Chondrocyte (in vitro differentiated cells): Measurements from ENCODE around the gene POLG. TPM values are rescaled to one million over a fixed set of nuclear protein-coding genes. Genes with fewer than 3 reads are reported as not detected.

Experiments used
- DNase-seq: peaks from one replicate; pipeline ENCODE4 v3.0.0; 2021; ENCODE audit warnings: mixed read lengths, low spot score
- H3K27ac Mint-ChIP-seq: one replicate; pipeline ENCODE4 v1.8.0; 2021; ENCODE audit warnings: mild to moderate bottlenecking, moderate library complexity, mixed read lengths; ENCODE audit not compliant: unreplicated experiment
- H3K27me3 Mint-ChIP-seq: 2 replicates; pipeline ENCODE4 v1.8.0; 2021; ENCODE audit warnings: low read depth, mixed read lengths
- H3K36me3 Mint-ChIP-seq: 2 replicates; pipeline ENCODE4 v1.8.0; 2021; ENCODE audit warnings: low read depth, mixed read lengths
- H3K4me1 Mint-ChIP-seq: 2 replicates; pipeline ENCODE4 v1.8.0; 2021; ENCODE audit warnings: low read depth, mild to moderate bottlenecking, mixed read lengths
- H3K4me3 Mint-ChIP-seq: one replicate; pipeline ENCODE4 v1.8.0; 2021; ENCODE audit warnings: mild to moderate bottlenecking, moderate library complexity, mixed read lengths; ENCODE audit not compliant: unreplicated experiment
- H3K9me3 Mint-ChIP-seq: 2 replicates; pipeline ENCODE4 v1.8.0; 2021; ENCODE audit warnings: low read depth, mixed read lengths
- total RNA-seq: library from RNA; stranded (reverse); gene quantifications from 3 replicates; pipeline ENCODE4 v1.2.1, GENCODE V29; 2021
- TF ChIP-seq, protein P1 (sequence below): fragments of 200-600 bp; sonication (generic); IDR thresholded peaks from 2 replicates; pipeline ENCODE4 v1.5.0; 2021; ENCODE audit warnings: antibody characterized with exemption, mild to moderate bottlenecking, moderate library complexity

The POLG gene
- total RNA-seq, 1 donor from 2014 or later: 49.7 TPM

GRCh38 chr15:89369341-89369947 lies 34.8 kb upstream of the POLG start:
- Mint-ChIP-seq H3K36me3 (no peaks in the 10 kb centered on the region), H3K4me3 (no peak overlapping the region), H3K27ac (no peak overlapping the region), H3K9me3 (no peaks in the 10 kb centered on the region), H3K4me1 (peaks cover 4% of the 10 kb centered on the region), H3K27me3 (peaks cover 69% of the 10 kb centered on the region)
- DNase-seq: no peak
- TF ChIP-seq, protein P1, sequence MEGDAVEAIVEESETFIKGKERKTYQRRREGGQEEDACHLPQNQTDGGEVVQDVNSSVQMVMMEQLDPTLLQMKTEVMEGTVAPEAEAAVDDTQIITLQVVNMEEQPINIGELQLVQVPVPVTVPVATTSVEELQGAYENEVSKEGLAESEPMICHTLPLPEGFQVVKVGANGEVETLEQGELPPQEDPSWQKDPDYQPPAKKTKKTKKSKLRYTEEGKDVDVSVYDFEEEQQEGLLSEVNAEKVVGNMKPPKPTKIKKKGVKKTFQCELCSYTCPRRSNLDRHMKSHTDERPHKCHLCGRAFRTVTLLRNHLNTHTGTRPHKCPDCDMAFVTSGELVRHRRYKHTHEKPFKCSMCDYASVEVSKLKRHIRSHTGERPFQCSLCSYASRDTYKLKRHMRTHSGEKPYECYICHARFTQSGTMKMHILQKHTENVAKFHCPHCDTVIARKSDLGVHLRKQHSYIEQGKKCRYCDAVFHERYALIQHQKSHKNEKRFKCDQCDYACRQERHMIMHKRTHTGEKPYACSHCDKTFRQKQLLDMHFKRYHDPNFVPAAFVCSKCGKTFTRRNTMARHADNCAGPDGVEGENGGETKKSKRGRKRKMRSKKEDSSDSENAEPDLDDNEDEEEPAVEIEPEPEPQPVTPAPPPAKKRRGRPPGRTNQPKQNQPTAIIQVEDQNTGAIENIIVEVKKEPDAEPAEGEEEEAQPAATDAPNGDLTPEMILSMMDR: no peak

- DNase-seq: no peak
- Mint-ChIP-seq H3K27me3 (peaks cover 69% of the 10 kb centered on the region), H3K4me1 (peaks cover 4% of the 10 kb centered on the region), H3K36me3 (no peaks in the 10 kb centered on the region), H3K27ac (no peak overlapping the region), H3K9me3 (no peaks in the 10 kb centered on the region), H3K4me3 (no peak overlapping the region)
- TF ChIP-seq, protein P1: no peak
These were observed 34.1 kb upstream of the POLG start for GRCh38 chr15:89368566-89369223.

DNA sequence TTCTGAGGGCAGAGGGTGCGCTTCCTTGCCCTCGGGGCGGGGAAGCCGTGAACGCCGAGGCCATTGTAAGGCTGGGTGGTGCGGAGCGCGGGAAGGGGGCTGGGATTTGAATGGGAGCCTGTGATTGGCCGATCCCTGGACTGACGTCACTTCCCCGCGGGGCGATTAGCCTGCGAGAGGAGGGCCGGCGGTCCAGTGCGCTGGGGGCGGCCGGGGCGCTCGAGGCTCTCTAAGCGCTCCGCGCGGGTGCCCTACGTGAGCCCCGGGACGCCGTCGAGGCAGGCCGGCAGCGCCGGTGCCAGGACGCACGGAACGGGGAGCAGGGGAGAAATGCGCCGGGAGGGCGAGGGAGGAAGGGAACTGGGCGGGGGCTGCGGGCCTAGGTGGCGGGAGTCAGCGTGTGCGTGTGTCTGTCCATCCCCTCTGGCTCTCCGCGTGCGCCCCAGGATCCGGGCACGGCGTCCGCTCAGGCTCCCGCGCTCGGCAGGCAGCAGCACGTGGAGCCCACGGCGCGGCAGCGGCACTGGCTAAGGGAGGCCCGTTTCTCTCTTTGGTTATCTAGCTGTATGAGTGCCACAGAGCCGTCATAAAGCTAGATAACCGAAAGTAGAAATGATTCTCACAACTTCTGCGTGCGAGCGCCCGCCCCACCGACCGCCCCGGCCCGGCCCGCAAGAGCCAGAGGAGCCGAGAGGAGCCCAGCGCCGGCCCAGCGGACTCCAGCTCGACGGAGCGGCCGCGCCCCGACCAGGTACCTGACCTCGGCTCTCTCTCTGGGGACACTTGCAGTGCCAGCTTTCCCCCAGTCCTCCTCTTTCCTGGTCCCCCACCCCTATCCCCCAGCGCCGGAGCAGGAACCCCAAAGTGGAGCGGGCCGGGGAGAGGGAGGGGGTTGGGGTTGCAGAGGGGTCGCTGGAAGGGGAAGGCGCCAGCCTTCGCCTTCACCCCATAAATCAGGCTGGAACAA lies 33.1 kb upstream of the POLG start:
- no peak for DNase-seq
- Mint-ChIP-seq H3K4me3 (peak overlapping the region; percentile 33), H3K36me3 (no peaks in the 10 kb centered on the region), H3K27ac (no peak overlapping the region), H3K4me1 (peaks cover 4% of the 10 kb centered on the region), H3K27me3 (peaks cover 73% of the 10 kb centered on the region), H3K9me3 (no peaks in the 10 kb centered on the region)
- TF ChIP-seq, protein P1: no peak

DNA sequence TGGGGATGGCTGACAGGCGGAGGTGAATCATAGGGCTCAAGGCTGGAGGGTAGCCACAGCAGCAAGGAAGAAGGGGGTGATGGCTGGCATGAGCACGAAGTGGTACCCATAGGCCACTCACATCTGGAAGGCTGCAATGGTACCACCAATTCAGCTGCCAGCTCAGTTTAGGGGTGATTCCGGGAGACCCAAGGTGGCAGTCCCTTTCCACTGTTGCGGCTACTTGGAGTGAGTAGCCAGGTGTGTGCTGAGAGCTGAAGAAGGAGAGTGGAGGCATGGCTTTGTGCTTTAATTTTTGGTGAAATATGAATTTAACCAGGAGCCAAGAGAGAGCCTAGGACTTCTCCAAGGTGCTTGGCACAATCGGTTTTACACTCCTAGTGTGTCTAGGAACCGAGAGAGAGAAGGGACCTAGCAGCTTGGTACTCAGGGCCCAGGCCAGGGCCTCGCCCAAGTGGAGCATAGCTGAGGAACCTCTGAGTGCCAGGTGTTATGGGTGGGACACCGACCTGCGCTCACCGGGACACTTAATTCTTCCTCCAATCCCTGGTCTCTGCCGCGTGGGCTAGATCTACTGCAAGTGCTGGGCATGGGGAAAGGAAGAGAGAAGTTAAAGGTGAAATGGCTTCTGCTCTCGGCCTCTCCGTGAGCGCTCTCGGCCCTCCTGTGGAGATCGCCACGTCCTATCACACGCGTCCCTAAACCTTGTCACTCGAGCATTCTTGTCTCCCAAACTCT lies 32.2 kb upstream of the POLG start:
- H3K4me1 Mint-ChIP-seq: peaks cover 4% of the 10 kb centered on the region
- no peaks in the 10 kb centered on the region for H3K9me3 Mint-ChIP-seq
- H3K4me3 Mint-ChIP-seq: peak overlapping the region; percentile 33
- H3K27me3 Mint-ChIP-seq: peaks cover 68% of the 10 kb centered on the region
- H3K27ac Mint-ChIP-seq: no peak overlapping the region
- TF ChIP-seq, protein P1: no peak
- no peaks in the 10 kb centered on the region for H3K36me3 Mint-ChIP-seq
- DNase-seq: no peak
